CD4-positive, alpha-beta T cell treated with Interleukin-15 for 4 hours (primary cell): ENCODE measurements around the gene FRK.

Experiments
- DNase-seq: peaks from one replicate; pipeline ENCODE4 v3.0.0-alpha.2; 2020; ENCODE audit warnings: low spot score

FRK gene

GRCh38 chr6:115887891-115888290, 172.8 kb downstream of the FRK start:
- DNase-seq, result no peak

GRCh38 chr6:115885636-115886366, 174.9 kb downstream of the FRK start:
- DNase-seq, result no peak

GRCh38 chr6:115882771-115883170, 177.9 kb downstream of the FRK start:
- DNase-seq, result no peak

GRCh38 chr6:115882174-115882573, 178.5 kb downstream of the FRK start:
- DNase-seq, result no peak
